Hepatocyte (in vitro differentiated cells): ENCODE measurements around the gene PHF1. TPM values are rescaled to one million over a fixed set of nuclear protein-coding genes. Genes with fewer than 3 reads are reported as not detected.
A peak's percentile ranks its signal among the peaks of the same experiment; 100 is the strongest.

Experiments used
- DNase-seq: peaks from one replicate; pipeline ENCODE4 v3.0.0-alpha.2; 2016; ENCODE audit warnings: low spot score
- H2AFZ ChIP-seq: fragments of 200-600 bp; sonication (generic); 2 replicates; pipeline ENCODE4 v1.6.0; 2016; ENCODE audit warnings: antibody characterized with exemption, mild to moderate bottlenecking
- H3K27ac ChIP-seq: fragments of 200-600 bp; sonication (generic); 2 replicates; pipeline ENCODE4 v1.5.1; 2016; ENCODE audit warnings: mild to moderate bottlenecking
- H3K27me3 ChIP-seq: fragments of 200-600 bp; sonication (generic); 2 replicates; pipeline ENCODE4 v1.6.1; 2016
- H3K36me3 ChIP-seq: fragments of 200-600 bp; sonication (generic); replicated peaks from 2 replicates; pipeline ENCODE4 v1.5.1; 2016; ENCODE audit warnings: low read depth; ENCODE audit not compliant: insufficient read depth
- H3K4me1 ChIP-seq: fragments of 200-600 bp; sonication (generic); 2 replicates; pipeline ENCODE4 v1.5.1; 2016; ENCODE audit warnings: mild to moderate bottlenecking, moderate library complexity; ENCODE audit not compliant: insufficient read depth
- H3K4me2 ChIP-seq: fragments of 200-600 bp; sonication (generic); 2 replicates; pipeline ENCODE4 v1.6.0; 2016
- H3K4me3 ChIP-seq: fragments of 200-600 bp; sonication (generic); 2 replicates; pipeline ENCODE4 v1.5.1; 2016; ENCODE audit warnings: mild to moderate bottlenecking
- H3K79me2 ChIP-seq: fragments of 200-600 bp; sonication (generic); 2 replicates; pipeline ENCODE4 v1.6.0; 2017; ENCODE audit warnings: mild to moderate bottlenecking
- H3K9me2 ChIP-seq: fragments of 200-600 bp; sonication (generic); replicated peaks from 2 replicates; pipeline ENCODE4 v1.6.0; 2017; ENCODE audit warnings: mild to moderate bottlenecking; ENCODE audit not compliant: insufficient read depth
- H3K9me3 ChIP-seq: fragments of 200-600 bp; sonication (generic); 2 replicates; pipeline ENCODE4 v1.5.1; 2016; ENCODE audit warnings: low read depth, mild to moderate bottlenecking
- H4K20me1 ChIP-seq: fragments of 200-600 bp; sonication (generic); 2 replicates; pipeline ENCODE4 v1.6.0; 2016; ENCODE audit warnings: mild to moderate bottlenecking; ENCODE audit not compliant: insufficient read depth, poor library complexity, severe bottlenecking
- CTCF ChIP-seq: fragments of 200-600 bp; sonication (generic); IDR thresholded peaks from 2 replicates; pipeline ENCODE4 v1.5.1; 2016; ENCODE audit warnings: antibody characterized with exemption, mild to moderate bottlenecking; ENCODE audit not compliant: poor library complexity
- EZH2 ChIP-seq: fragments of 200-600 bp; sonication (generic); IDR thresholded peaks from 2 replicates; pipeline ENCODE4 v1.6.1; 2016; ENCODE audit warnings: antibody characterized with exemption, mild to moderate bottlenecking, borderline replicate concordance
- EZH2phosphoT487 ChIP-seq: fragments of 200-600 bp; sonication (generic); IDR thresholded peaks from one replicate; pipeline ENCODE4 v1.6.1; 2018; ENCODE audit warnings: antibody characterized with exemption, mild to moderate bottlenecking, low read depth, moderate library complexity; ENCODE audit not compliant: unreplicated experiment, severe bottlenecking
- WGBS: methylation state at CpG from one replicate; pipeline ENCODE4 v1.1.6; 2016; ENCODE audit warnings: low lambda C conversion rate; ENCODE audit errors: missing lambda C conversion rate; 5-methylcytosine and 5-hydroxymethylcytosine counted together
- polyA plus RNA-seq: library from polyadenylated mRNA; unstranded; fragments of >200 nt; fragmentation: Nextera tagmentation; extraction: Ambion mirVana; gene quantifications from 2 replicates; pipeline ENCODE4 v1.2.1, GENCODE V29; 2016
- total RNA-seq: library from RNA; depleted of rRNA; stranded (reverse); fragments of >200 nt; gene quantifications from 2 replicates; pipeline ENCODE4 v1.2.3, GENCODE V29; 2014

PHF1 gene
- total and polyA plus RNA-seq, 2 experiments from 2014 or later = 37.2 to 42.4 TPM

GRCh38 chr6:33405386-33405940 lies 5.4 kb upstream of the PHF1 start:
- Histone ChIP-seq H3K4me1 (no peaks in the 10 kb centered on the region), H3K36me3 (no peaks in the 10 kb centered on the region), H3K9me2 (no peaks in the 10 kb centered on the region), H2AFZ (no peak overlapping the region), H3K4me2 (no peak overlapping the region), H3K27me3 (no peaks in the 10 kb centered on the region), H3K27ac (no peak overlapping the region), H3K4me3 (no peak overlapping the region), H4K20me1 (no peaks in the 10 kb centered on the region), H3K79me2 (no peaks in the 10 kb centered on the region), H3K9me3 (no peaks in the 10 kb centered on the region)
- 99% methylated on average over 15 of the region's 15 CpGs for WGBS
- no peak for TF ChIP-seq EZH2
- TF ChIP-seq EZH2phosphoT487 = no peak
- TF ChIP-seq CTCF = no peak
- no peak for DNase-seq

- Histone ChIP-seq H3K9me3 (no peaks in the 10 kb centered on the region), H3K4me2 (no peak overlapping the region), H3K4me3 (no peak overlapping the region), H3K79me2 (peaks cover 2% of the 10 kb centered on the region), H3K9me2 (no peaks in the 10 kb centered on the region), H4K20me1 (no peaks in the 10 kb centered on the region), H3K4me1 (no peaks in the 10 kb centered on the region), H3K27ac (no peak overlapping the region), H3K36me3 (no peaks in the 10 kb centered on the region), H3K27me3 (no peaks in the 10 kb centered on the region), H2AFZ (no peak overlapping the region)
- 96% methylated on average over 17 of the region's 17 CpGs for WGBS
- TF ChIP-seq CTCF = no peak
- TF ChIP-seq EZH2 = no peak
- no peak for TF ChIP-seq EZH2phosphoT487
- no peak for DNase-seq
These were observed 4.7 kb upstream of the PHF1 start for GRCh38 chr6:33406126-33406525.

GRCh38 chr6:33407132-33407718 lies 3.6 kb upstream of the PHF1 start:
- Histone ChIP-seq H3K27ac (no peak overlapping the region), H2AFZ (no peak overlapping the region), H3K4me2 (no peak overlapping the region), H3K4me1 (peaks cover 8% of the 10 kb centered on the region), H4K20me1 (no peaks in the 10 kb centered on the region), H3K9me2 (no peaks in the 10 kb centered on the region), H3K27me3 (no peaks in the 10 kb centered on the region), H3K79me2 (peaks cover 13% of the 10 kb centered on the region), H3K9me3 (no peaks in the 10 kb centered on the region), H3K36me3 (no peaks in the 10 kb centered on the region), H3K4me3 (no peak overlapping the region)
- TF ChIP-seq EZH2 (no peak), CTCF (peak; percentile 33), EZH2phosphoT487 (no peak)
- DNase-seq = no peak
- WGBS = 88% methylated on average over 5 of the region's 5 CpGs
